GM21786 (cell line): Measurements from ENCODE around the gene TLL2.

Source experiments
- ATAC-seq: cut with Tn5 transposase; IDR thresholded peaks from one replicate; pipeline ENCODE4 v1.9.1; 2021; ENCODE audit not compliant: unreplicated experiment

The TLL2 gene

GRCh38 chr10:96468845-96469244 is 44.9 kb downstream of the TLL2 start:
- no peak for ATAC-seq

- no peak for ATAC-seq
Measured at GRCh38 chr10:96465599-96465998, 48.1 kb downstream of the TLL2 start.

DNA sequence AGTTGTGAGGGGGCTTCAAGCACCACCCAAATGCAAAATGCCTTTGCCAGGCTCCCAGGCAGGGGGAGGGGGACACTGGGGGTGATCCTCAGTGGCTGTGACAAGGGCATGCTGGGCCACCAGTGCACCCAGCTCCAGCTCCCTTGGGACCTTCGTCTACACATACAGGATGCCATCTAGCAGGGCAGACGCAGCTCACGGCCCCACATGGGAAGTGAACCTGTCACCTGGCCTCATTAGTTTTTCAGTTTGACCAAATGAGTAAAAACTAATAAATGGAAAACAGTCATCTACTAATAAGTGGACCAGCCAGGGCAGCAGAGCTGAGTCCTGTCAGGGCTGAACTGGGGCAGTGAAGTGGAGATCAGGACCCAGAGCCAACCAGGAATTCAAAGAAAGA is 50.2 kb downstream of the TLL2 start:
- no peak for ATAC-seq

- no peak for ATAC-seq
Measured at GRCh38 chr10:96462606-96463151, 51.0 kb downstream of the TLL2 start.

DNA sequence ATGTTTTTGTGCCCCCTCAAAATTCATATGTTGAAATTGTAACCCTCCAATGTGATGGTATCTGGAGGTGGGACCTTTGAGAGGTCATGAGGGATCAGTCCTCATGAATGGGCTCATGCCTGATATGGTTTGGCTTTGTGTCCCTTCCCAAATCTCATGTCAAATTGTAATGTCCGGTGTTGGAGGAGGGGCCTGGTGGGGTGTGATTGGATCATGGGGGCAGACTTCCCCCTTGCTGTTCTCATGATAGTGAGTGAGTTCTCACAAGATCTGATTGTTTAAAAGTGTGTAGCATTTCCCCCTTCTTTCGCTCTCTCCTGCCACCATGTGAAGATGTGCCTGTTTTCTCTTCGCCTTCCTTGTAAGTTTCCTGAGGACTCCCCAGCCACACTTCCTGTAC is 53.4 kb downstream of the TLL2 start:
- ATAC-seq: no peak

DNA sequence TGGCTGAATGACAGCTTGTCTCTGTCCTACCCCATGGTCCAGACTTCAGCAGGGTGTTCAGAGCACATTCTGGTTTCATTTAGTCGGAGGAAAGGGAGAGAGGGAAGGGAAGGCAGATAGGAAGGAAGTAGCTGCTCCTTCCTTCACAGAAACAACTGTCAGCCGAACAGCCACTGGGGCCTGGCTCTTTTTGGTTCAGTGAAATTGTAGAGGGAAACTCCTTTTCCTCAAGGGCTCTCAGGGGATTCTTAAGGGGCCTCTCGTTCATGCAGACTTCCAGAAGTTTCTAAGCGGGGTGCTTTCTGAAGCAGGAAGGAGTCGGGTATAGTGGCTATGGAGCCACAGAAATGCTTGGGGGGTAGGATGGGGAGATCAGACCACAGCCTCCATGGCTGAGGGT is 56.4 kb downstream of the TLL2 start:
- ATAC-seq: no peak

DNA sequence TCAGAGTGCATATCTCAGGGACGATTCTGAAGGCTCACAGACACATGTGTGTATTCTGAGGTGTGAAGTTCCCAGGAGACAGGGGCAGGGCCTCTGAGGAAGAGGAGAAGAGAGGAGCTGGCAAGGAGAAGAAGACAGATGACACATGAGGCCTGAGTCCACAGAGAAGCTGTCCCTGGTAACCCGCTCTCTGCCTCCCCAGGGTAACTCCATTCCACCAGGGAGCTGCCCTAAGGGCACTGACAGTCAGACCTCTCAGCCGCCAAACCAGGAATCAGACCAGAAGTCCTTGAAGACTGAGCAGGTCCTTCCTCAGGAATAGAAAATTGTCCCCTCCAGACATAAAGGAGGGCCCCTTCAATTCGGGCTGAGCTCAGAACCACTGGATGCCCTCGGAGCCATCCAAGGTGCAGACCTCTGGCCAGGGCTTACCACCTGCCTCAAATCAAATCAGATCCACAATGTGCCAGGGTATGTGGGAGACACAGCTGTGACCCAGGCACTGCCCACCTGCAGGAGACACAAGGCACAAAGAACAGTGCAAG is 57.4 kb downstream of the TLL2 start:
- no peak for ATAC-seq

- ATAC-seq: no peak
Measured at GRCh38 chr10:96453856-96454583, 59.7 kb downstream of the TLL2 start.

- ATAC-seq: no peak
Measured at GRCh38 chr10:96452494-96453153, 61.1 kb downstream of the TLL2 start.

- no peak for ATAC-seq
Measured at GRCh38 chr10:96450529-96451207, 63.1 kb downstream of the TLL2 start.

- no peak for ATAC-seq
Measured at GRCh38 chr10:96448558-96448957, 65.2 kb downstream of the TLL2 start.

DNA sequence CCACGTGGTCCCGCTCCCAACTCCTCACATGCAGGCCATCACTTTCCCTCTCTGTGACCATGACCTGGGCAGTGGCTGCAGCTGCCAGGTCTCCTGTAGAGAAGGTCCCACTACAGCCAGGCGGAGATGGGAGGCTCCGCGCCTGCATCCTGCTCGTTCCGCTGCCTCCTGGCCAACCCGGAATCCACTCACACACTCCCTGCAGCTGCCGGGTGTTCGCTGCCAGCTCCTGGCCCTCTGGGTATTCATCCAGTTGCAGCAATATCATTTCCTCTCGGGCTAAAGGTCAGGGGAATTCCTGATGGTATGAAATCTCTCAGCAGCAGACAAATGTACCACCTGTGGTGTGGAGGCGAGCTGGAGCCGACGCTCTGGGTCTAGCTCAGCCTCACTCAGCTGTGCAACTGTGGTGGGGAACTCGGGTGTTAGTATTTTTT is 65.7 kb downstream of the TLL2 start:
- no peak for ATAC-seq

DNA sequence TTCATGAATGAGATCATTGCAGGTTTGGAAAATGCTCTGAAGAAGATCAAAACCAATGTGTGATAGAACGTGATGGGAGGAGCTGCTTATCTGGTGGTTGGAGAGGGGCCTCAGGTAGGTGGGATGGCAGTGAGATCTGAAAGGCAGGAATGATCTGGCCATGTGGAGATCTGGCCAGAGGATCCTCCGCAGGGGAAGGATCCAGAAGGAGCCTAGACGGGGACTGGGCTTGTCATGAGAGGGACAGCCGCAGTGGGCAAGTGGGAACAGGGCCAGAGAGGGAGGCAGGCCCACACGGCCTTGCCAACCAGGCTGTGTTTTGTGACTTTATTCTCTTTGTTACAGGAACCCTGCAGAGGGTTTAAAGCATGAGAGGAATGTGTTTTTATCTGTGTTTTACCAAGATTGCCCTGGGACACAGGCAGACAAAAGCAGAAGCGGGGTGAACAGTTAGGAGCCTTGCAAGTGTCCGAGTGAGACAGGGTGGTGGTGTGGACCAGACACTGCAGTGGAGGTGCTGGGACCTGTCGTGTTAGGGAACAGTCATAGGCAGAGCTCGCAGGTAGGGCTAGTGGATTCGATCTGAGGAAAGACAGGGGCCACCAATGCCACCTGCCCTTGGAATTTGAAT is 66.6 kb downstream of the TLL2 start:
- ATAC-seq: no peak

DNA sequence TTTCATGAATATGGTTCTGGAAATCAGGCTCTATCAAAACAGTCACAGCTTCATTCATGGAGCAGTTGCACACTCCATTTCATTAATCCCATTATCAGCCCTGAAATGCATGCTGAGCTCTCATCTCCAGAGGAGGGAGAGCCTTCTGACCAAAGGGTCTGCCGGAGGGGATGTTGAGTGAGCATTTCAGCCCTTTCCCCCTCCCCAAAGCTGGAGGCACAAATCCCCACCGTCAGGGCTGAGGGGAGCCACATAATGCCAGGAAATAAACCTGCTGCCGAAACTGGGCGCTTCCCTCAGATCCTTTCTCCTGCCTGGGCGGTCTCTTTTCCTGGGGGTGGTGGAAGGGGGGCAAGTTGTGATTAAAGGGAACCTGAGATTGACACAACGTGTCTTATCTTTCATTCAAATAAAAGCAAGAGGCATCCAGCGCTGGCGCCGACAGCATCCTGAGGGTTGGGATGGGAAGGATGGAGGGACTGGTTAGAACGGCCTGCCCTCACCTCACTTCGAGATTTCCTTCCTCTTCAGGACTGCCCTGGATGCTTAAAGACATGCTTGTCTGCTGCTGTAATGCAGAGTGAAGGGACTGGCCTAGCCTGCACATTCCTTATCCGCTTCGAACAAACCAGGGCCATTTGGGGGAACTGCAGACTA is 71.6 kb downstream of the TLL2 start:
- no peak for ATAC-seq

- ATAC-seq: no peak
Measured at GRCh38 chr10:96441322-96441885, 72.3 kb downstream of the TLL2 start.

GRCh38 chr10:96440361-96441292 is 73.1 kb downstream of the TLL2 start:
- no peak for ATAC-seq

GRCh38 chr10:96439725-96440124 is 74.0 kb downstream of the TLL2 start:
- no peak for ATAC-seq

DNA sequence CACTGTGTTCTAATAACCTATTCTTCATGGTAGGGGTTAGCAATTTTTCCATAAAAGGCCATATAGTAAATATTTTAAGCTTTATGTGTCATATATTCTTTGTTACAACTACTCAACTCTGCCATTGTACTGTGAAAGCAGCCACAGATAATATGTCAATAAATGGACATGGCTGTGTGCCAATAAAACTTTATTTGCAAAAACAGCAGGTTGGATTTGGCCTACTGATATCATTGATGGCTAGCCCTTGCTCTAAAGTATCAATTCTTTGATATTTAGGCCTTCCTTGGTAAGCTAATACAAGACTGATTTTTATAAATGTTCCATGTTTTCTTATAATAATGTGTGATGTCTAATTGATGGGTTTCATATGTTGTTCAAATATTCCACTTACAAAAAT is 77.7 kb downstream of the TLL2 start:
- no peak for ATAC-seq
